ENCODE results near the gene DDX50.

GRCh38 chr10:68878496-68878895 lies 22.6 kb upstream of the DDX50 start:
- TF ChIP-seq CTCF (IDR thresholded peaks at IDR 0.05) (no peak), POLR2A (IDR thresholded peaks at IDR 0.05) (no peak)
